H1 (cell line): ENCODE measurements around the gene PTPRG. TPM values are rescaled to one million over a fixed set of nuclear protein-coding genes. Genes with fewer than 3 reads are reported as not detected.

ENCODE experiments used
- ASH2L ChIP-seq: fragments of 200-600, 300-600 bp; sonication (generic); IDR thresholded peaks from one replicate; pipeline ENCODE4 v1.7.1; 2017; ENCODE audit warnings: low read length
- ATF2 ChIP-seq: IDR thresholded peaks from 2 replicates; pipeline ENCODE4 v1.6.1; 2012; ENCODE audit warnings: low read length, inconsistent platforms
- BCL11A ChIP-seq, 2 experiments: IDR thresholded peaks; one replicate each; pipeline ENCODE4 v1.6.1; 2011; ENCODE audit warnings: low read depth in 2 of 2, low read length in 2 of 2, mild to moderate bottlenecking in 2 of 2
- CHD1 ChIP-seq: IDR thresholded peaks from 2 replicates; pipeline ENCODE4 v1.6.1; 2012; ENCODE audit warnings: low read depth, low read length, improper control_type of control experiment
- CHD2 ChIP-seq: IDR thresholded peaks from 2 replicates; pipeline ENCODE4 v1.6.1; 2012; ENCODE audit warnings: low read length, improper control_type of control experiment
- CHD7 ChIP-seq: fragments of 300-600 bp; sonication (generic); IDR thresholded peaks from 2 replicates; pipeline ENCODE4 v1.7.1; 2012; ENCODE audit warnings: low read length, moderate library complexity, mild to moderate bottlenecking, inconsistent platforms; ENCODE audit not compliant: insufficient replicate concordance
- CREB1 ChIP-seq: IDR thresholded peaks from 2 replicates; pipeline ENCODE4 v1.6.1; 2012; ENCODE audit warnings: inconsistent platforms
- EZH2 ChIP-seq: fragments of 200-600 bp; sonication (generic); IDR thresholded peaks from 2 replicates; pipeline ENCODE4 v1.7.1; 2012; ENCODE audit warnings: low read depth, mild to moderate bottlenecking, moderate library complexity, low read length, inconsistent platforms; ENCODE audit not compliant: severe bottlenecking
- RBBP5 ChIP-seq: IDR thresholded peaks from 2 replicates; pipeline ENCODE4 v1.7.1; 2012; ENCODE audit warnings: low read depth, mild to moderate bottlenecking, inconsistent platforms, low read length, moderate library complexity, borderline replicate concordance
- SP4 ChIP-seq: IDR thresholded peaks from 2 replicates; pipeline ENCODE4 v1.6.1; 2012; ENCODE audit warnings: low read length, inconsistent platforms
- TAF7 ChIP-seq: optimal IDR thresholded peaks from 2 replicates; pipeline ENCODE3; 2011; ENCODE audit warnings: low read depth, mild to moderate bottlenecking, inconsistent platforms, low read length, moderate library complexity, borderline replicate concordance
- polyA plus RNA-seq, 7 experiments: library from polyadenylated mRNA; depleted of rRNA in 3 of 7; stranded (reverse) in 5 of 7; unstranded in 2 of 7; fragments of >200 nt in 5 of 7; fragments of 200-250 nt in 2 of 7; gene quantifications; 1 replicate in 5 of 7; 2 replicates in 1 of 7; 4 replicates in 1 of 7; pipeline versions ENCODE4 v1.2.1 to v1.2.3, GENCODE V29; 2011 to 2013; ENCODE audit warnings: missing spikeins in 2 of 7, mixed read lengths in 2 of 7
- total RNA-seq: library from RNA; stranded (reverse); fragmentation: NEBNext Ultra II Directional; extraction: Animal tissue kit (Norgen Biotek cat#: 25700); gene quantifications from 2 replicates; pipeline ENCODE4 v1.2.1, GENCODE V29; 2021

PTPRG gene
- total and polyA plus RNA-seq, 2 of the 8 experiments (the other 6 are each of a cell fraction or from before 2014, with no cell fraction given) = 23.3 to 96.2 TPM

- TF ChIP-seq CHD7 (no peak), CHD1 (no peak), CHD2 (no peak), TAF7 (no peak), BCL11A (IDR thresholded peaks at IDR 0.05; ENCODE audit: low read depth in 2 of 2, low read length in 2 of 2) (no peak), RBBP5 (no peak), SP4 (no peak), CREB1 (no peak), ASH2L (no peak), ATF2 (no peak), EZH2 (no peak)
These were observed 449.6 kb downstream of the PTPRG start (continued) for GRCh38 chr3:62010989-62011388.
